HG03558 (cell line): ENCODE measurements around the gene OR52N4.
"Not testable (repeated sequence)": the region's sequence is repeated elsewhere in the genome, so short reads cannot be mapped to it uniquely, and the experiment has no call there.

Source experiments
- ATAC-seq: cut with Tn5 transposase; IDR thresholded peaks from one replicate; pipeline ENCODE4 v1.9.1; 2021; ENCODE audit warnings: moderate number of reproducible peaks; ENCODE audit not compliant: unreplicated experiment; ENCODE audit errors: extremely low read depth

OR52N4 gene

DNA sequence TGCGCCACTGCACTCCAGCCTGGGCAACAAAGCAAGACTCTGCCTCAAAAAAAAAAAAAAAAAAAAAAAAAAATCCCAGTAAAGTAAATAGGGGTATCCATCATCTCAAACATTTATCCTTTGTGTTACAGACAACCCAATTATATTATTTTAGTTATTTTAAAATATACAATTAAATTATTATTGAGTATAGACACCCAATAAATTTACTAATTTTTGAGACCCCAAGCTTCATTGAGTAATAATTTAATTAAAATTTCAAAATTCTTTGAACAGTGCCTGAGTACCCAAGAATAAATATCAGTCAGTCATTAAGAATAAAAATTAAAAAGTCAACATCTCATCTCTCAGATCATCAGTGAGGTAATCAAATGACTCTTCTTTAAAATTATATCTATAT lies at the start of gene OR52N4:
OR52N4 (plus strand) TSS at position 301 of the 400 bp plus-strand sequence. CDS start 498 bp downstream, outside the sequence.
- no peak for ATAC-seq

DNA sequence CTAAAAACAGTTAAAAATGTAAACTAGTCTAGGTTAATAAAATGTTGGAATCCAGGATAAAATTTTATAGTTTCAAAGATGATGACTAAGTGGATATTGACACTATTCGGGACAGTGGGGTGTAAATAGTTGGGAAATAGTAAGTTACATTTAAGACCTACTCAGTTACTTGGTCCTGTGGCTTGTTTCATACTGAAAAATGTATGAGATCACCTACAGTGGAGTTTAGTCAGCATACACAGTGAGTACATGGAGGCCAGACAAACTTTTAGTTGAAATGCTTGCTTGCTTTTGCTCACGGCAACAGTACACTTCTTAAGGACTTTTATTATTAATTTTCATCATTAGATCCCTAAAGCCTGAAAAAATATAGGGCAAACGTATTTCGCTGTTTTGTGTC lies 48.4 kb upstream of the OR52N4 start:
- ATAC-seq: no peak

DNA sequence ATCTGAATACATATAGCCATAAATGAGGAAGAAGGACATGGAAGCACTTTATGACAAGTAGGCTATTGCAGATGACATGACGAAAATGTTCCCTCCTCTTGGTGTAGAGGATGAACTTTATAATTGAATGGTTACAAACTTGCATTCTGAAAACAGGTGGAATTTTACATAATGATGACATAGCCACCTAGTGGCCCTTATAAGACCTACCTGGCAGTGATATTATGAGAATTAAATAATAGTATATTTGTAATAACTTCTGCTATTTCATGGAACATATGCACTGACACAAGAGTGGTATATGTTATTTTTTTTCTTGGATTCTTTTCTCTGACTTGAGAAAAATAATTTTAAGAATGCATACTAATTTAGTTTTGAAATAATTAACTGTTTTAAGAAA lies 41.5 kb upstream of the OR52N4 start:
- no peak for ATAC-seq

DNA sequence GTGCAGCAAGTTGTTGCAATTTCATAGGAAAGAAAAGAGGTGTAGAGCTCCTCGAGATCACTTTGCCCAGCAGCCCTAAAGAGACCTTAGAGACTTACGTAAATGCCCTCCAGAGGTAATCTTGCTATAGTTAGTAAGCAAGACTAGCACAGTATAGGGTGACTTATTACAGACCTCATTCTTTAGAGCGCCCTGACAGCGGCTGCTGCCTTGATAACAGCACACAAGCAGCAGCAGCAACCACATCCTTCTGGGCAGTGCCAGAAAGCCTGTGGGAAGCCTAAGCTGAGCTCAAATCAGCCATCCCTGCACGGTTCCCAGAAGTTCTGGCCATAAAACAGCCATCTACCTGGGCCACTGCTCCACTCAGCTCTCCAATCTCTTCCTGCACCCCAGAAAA lies 40.3 kb upstream of the OR52N4 start:
- ATAC-seq: no peak

DNA sequence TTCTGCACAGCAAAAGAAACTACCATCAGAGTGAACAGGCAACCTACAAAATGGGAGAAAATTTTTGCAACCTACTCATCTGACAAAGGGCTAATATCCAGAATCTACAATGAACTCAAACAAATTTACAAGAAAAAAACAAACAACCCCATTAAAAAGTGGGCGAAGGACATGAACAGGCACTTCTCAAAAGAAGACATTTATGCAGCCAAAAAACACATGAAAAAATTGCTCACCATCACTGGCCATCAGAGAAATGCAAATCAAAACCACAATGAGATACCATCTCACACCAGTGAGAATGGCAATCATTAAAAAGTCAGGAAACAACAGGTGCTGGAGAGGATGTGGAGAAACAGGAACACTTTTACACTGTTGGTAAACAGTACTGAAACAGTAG lies 37.5 kb upstream of the OR52N4 start:
- not testable (repeated sequence) for ATAC-seq

DNA sequence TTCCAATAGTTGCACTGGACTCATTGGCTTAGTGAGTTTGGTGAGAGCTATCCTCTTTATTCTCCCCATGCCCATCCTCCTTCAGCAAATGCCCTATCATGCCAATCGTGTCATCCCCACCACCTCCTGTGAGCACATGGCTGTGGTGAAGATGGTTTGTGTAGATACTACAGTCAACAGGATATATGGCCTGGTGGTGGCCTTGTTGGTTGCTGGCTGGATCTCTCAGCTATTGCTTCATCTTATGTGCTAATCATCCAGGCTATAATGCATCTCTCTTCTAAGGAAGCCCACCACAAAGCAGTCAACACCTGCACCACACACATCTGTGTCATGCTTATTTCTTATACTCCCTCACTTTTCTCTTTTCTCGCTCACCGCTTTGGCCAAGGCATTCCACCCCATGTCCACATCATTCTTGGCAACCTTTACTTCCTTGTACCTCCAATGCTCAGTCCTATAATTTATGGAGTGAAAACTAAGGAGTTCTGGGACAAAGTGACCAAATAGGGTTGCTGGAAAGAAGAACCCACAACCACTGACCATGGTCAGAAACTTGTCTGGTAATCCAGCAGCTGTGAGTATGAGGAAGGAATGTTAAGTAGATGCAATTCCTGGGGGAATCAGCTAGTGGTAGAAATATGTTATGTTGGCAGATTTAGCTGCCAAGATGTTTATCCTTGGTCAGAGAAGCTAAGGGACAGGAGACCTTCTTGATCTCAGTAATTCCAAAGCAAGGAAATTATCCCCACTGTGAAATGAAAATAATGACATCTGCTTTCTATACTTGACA lies 34.1 kb upstream of the OR52N4 start:
- ATAC-seq: no peak

DNA sequence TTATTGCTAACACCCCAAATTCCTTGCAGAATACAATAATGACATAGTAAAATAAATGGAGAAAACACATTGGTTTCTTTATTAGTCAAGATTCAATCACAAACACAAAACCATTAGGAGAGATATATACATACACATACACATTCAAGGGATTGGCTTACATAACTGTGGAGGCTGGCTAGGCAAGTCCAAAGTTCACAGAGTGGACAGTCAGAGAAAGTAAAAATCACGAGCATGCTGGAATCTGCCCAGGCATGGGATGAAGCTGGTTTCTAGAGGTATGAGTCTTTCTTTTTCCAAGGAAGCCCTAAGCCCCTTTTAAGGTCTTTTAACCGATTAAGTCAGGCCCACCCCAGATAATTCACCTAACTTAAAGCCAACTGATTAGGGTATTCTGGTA lies 31.4 kb upstream of the OR52N4 start:
- ATAC-seq: no peak

DNA sequence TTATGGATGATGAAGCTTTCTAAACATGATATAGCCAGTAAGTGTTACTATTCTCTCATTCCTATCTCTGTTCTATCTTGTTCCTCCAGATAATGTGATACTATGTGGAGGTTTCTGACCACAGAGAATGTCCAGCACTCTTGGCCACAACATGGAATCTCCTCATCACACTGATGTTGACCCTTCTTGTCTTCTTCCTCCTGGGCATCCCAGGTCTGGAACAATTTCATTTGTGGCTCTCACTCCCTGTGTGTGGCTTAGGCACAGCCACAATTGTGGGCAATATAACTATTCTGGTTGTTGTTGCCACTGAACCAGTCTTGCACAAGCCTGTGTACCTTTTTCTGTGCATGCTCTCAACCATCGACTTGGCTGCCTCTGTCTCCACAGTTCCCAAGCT lies 27.7 kb upstream of the OR52N4 start:
- no peak for ATAC-seq

DNA sequence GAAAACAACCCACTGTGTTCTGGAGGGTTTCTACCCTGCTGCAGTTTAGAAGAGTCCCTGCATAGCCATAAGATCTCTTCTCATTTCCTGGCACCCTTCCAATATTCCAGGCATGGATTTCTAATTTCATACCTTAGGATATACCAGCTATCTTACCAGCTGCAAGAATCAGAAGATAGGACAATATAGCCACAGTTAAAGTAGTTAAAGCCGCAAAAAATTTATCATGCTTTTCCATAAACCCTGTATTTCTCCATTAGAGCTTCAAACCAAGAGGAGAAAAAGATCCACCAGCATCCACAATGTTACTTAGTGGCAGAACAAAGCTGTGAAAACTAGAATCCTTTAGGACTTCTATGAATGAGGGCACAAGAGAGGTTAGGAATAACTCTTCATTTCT lies 26.4 kb upstream of the OR52N4 start:
- ATAC-seq: no peak

DNA sequence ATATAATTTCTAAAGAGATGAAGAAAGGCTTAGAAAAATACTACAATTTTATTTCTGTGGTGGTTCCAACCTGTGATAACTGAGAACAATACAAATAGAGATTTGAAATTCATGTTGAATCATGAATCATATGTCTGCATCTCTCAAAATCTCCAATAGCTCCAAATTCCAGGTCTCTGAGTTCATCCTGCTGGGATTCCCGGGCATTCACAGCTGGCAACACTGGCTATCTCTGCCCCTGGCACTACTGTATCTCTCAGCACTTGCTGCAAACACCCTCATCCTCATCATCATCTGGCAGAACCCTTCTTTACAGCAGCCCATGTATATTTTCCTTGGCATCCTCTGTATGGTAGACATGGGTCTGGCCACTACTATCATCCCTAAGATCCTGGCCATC lies 17.6 kb upstream of the OR52N4 start, which contains the start of gene OR56B1:
OR56B1 (plus strand) TSS at position 53 of the 400 bp plus-strand sequence; CDS start at position 122, 69 bp downstream.
- no peak for ATAC-seq

DNA sequence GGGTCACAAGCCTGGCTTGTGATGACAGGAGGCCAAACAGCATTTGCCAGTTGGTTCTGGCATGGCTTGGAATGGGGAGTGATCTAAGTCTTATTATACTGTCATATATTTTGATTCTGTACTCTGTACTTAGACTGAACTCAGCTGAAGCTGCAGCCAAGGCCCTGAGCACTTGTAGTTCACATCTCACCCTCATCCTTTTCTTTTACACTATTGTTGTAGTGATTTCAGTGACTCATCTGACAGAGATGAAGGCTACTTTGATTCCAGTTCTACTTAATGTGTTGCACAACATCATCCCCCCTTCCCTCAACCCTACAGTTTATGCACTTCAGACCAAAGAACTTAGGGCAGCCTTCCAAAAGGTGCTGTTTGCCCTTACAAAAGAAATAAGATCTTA lies 17.0 kb upstream of the OR52N4 start:
- ATAC-seq: no peak

DNA sequence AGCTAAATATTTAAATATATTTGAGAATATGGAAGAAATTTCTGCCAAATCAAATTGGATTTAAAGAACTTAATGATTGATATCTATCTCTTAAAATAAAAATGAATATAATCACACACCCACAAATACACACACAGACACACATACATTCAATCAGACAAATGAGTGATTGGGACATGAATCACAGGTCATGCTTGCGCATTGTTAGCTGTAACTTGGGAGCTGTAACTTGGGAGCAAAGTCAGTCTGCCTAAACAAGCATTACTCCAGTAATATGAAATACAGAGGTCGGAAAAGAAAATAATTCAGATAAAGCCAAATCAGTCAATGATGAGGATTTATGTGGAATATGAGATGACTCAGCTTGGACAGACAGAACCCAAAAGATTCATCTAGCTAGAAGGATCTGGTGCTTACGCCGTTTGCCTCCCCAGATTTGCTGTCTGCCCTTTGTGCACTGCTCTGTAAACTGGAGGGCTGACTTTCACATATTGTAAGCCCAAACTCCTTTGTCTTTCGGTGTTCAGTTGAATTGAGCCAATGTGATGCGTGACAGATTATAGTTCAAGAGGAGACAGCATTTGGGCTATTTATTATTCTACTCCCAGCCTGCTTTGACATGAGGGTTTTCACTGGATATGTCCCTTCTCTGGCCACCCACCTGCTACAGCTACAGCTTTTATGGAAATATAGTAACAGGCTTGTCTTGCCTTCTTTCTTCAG lies 16.2 kb upstream of the OR52N4 start:
- ATAC-seq: no peak

DNA sequence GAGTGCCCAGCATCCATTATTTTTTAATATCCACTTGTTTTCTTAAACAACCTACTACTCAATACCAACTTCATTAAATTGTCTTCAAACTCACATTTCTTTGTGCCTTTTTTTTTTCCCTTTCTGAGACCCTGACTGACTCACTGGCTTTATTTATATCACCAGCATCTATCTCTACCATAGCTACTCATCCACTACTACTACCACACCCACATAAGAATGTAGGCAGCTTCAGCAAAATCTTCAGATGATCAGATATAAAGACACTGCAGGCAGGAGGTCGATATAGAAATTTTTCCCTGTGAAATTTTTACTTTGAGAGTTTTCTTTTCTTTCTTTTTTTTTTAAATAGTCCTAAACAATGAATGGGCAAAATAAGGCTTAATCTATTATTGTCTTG lies 15.6 kb upstream of the OR52N4 start:
- no peak for ATAC-seq

DNA sequence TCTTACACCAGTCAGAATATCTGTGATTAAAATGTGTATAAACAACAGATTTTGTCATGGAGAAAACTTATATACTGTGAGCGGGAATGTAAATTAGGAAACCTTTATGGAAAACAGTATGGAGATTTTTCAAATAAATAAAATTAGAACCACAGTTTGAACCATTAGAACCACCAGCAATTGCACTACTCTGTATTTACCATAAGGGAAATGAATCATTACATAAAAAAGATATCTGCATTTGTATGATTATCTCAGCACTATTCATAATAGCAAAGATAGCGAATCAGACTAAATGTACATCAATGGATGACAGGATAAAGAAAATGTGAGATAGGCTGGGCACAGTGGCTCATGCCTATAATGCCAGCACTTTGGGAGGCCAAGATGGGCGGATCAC lies 7.4 kb upstream of the OR52N4 start:
- no peak for ATAC-seq

DNA sequence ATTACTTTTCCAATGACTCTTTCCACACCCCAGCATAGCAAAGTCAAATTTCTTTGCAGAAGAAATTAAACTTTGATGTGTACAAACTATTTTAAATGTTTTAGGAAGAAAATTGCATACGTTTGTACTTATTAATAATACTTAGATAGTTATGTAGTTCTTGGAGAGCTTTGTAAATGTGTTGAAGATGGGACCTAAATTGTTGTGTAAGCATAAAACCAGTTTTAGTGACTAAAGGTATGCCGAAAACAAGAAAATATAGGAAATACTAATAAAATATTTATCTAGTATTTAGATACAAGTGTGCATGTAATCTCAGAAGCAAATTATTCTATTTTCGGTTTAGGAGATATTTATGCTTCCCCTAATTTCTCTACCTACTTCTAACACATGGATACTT lies 4.2 kb upstream of the OR52N4 start:
- ATAC-seq: no peak

DNA sequence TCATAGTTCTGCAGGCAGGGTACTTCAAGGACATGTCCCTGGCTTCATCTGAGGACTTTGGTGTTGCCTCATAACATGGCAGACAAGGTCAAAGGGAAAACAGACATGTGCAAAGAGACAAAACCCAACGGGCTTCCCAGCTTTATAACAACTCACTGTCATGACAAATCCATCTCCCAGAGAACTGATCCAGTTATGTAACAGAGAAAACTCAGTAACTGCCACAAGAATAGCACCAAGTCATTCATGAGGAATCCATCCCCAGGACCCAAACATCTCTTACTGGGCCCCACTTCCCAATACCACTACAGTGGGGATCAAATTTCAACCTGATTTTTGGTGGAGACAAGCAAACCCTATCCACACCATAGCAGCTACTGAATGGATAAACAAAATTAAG lies 13.0 kb downstream of the OR52N4 start:
- no peak for ATAC-seq

DNA sequence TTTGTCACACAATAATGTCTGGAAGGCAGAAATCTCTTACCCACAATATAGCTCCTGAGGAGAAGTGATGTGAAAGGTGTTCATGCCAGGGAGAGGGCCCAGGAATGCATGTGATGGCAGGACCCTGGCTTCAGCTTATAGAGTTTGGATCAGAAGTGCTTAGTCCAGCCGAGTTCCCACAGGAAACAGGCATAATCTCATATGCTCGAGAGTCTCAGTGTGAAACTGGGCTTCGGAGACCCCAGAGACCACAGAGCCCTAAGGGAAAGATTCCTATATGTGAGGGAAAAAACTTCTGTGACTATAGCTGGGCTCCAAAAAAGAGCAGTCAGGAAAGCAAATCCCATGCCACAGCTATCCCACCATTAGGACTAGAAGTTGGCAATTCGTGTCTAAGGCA lies 29.2 kb downstream of the OR52N4 start, which contains the start of gene OR52N5:
OR52N5 (minus strand) TSS at position 101 of the 400 bp plus-strand sequence. CDS start 4,721 bp downstream, outside the sequence.
- ATAC-seq: no peak

DNA sequence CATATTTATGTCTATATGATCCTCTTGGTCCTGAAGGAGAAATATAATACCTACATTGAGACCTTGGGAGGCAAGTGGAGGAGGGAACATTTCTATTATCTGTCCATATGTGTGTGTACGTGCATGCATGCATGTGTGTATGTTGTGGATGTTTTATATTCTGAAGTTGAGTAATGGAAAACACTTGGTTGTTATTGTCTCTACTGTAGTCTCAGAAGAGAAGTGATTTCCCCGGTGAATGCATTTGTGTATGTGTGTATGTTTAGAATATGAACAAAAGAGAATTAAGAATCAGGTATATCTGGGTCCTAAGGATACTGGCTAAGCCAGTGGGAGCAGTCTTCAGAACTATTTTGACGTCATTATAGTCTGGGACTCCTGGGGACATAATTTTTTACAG lies 37.1 kb downstream of the OR52N4 start, which contains the start of gene OR52N1:
OR52N1 (minus strand) TSS at position 101 of the 400 bp plus-strand sequence. CDS start 2,449 bp downstream, outside the sequence.
- no peak for ATAC-seq

DNA sequence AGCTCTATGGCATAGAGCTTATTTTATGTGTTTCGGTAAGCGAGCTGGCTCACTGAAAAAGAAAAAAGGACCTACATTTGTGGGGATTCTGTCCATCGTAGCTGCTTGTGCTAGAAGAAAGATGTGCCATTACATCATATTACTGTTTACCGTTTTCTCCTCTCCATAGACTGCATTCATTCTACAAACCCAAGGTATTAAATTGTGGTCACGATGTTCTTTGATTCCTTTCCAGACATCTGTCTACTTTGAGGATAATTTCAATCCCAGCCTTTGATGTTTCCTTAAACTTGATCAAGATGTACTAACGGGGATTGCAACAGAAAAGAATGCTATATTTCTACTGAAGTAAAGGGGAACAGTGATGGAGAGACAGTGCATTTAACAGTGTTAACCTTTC lies 42.5 kb downstream of the OR52N4 start:
- ATAC-seq: no peak

DNA sequence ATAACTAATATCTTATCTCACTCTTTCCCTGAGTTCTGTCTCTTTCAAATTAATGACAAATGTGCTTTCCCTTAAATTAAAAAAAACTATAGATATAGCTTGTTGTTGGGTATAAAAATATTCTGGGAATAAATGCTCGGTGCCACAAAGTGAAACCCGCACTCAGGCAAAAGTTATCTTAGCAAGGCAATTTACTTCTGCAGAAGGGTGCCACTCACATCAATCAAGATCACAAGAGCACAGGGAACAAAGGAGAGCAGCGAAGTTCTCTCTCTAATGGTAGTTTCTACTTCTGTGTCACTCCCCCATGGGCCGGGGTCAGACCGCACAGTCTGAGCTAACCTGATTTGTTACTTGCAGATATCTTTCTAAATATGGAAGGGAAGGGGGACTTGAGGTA lies 49.9 kb downstream of the OR52N4 start:
- ATAC-seq: no peak
